ENCODE measurements around the gene BORA.
A peak's percentile ranks its signal among the peaks of the same experiment; 100 is the strongest.
"Not testable (repeated sequence)": the region's sequence is repeated elsewhere in the genome, so short reads cannot be mapped to it uniquely, and the experiment has no call there.

BORA gene

DNA sequence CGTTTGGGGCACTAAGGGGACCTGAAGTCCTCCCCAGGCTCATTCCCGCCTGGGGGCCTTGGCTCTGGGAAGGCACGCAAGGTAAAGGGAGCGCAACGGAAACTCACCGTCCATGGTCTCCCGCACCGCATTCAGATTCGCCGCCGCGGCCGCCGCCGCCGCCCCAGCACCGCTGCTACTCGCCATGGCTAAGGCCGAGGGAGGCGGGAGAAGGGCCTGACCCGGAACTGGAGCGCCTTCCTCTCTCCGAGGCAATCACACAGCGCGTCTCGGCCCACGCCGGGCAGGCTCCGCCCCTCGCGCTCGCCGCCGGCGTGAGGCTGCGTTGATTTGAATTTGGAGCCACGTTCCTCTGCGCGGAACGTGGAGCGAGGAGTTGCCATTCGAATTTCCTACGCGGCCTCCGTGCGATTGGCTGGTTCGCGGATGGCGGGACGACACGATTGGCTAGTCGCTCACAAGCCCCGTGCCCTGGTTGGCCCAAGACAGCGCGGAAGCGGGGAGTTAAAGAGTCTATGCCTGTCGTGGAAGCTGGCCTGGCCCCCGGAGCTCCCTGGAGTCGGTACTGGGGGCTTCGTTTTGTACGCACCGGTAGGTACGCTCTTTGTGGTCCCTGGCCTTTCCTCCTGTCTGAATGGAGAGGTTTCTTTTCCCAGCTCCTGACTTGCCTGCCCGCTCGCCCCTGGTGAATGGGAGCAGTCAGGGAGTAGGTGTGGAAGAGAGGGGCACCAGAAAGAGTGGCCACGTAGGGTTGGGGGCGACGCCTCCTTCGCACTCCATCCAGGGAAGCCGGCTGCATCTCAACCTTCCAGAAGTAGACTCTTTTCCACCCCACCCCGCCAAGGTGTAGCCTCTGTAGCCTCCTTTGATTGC is at the start of gene BORA, which contains the start of gene MZT1:
TSS of gene BORA (plus strand) at position 507 of the 873 bp plus-strand sequence. CDS start 1,018 bp downstream, outside the sequence.
TSS of gene MZT1 (minus strand) at position 213 of the 873 bp plus-strand sequence. CDS start at position 186, 27 bp downstream.
- DNase-seq = peak; percentile 96

DNA sequence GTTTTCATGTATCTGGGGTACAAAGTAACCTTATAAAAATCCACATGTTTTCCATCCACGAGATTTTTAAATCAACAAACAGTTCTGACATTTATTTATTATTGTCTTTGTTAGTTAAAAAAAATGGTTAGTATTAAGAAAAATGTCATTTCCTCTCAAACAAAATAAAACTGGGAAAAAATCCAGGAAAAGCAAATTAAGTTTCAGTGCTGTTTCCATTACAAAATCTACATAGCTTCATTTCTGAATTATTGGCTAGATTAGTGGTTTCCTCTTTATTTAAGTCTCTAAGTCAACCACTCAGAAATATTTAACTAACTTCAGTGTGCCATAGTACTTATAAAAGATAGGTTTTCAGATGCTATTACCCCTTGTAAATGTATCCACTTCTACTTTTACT is 49.4 kb upstream of the BORA start:
- no peak for DNase-seq

DNA sequence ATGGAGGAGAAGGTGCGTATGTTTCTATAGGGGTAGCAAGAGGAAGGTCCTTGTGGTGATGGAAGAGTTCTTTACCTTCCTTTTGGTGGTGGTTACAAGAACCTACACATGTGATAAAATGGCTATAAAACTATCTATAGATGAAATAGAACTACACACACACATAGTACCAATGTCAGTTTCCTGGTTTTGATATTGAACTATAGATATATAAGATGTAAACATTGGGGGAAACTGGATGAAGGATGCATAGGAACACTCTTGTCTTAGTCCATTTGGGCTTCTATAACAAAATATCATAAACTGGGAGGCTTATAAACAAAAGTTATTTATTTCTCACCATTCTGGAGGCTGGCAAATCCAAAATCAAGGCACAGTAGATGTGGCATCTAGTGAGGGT is 47.4 kb upstream of the BORA start:
- DNase-seq = no peak

DNA sequence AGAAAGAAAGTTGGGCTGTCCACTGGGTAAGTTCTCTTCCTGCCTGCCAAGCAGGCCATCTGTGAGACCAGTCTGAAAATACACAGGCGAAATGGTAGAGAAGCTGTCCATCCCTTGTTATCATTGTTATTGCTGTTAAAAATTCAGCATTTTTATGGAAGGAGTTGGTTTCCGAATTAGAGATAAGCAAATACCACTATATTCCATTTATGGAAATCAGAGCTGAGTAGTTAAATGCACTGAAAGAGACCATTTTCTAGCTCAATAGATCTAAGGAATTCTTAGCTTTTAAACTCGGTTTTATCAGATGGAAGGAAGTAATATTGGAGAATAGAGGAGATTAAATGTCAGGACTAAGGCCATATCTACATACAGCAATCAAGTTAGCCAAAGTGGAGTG is 41.0 kb upstream of the BORA start:
- DNase-seq = no peak

DNA sequence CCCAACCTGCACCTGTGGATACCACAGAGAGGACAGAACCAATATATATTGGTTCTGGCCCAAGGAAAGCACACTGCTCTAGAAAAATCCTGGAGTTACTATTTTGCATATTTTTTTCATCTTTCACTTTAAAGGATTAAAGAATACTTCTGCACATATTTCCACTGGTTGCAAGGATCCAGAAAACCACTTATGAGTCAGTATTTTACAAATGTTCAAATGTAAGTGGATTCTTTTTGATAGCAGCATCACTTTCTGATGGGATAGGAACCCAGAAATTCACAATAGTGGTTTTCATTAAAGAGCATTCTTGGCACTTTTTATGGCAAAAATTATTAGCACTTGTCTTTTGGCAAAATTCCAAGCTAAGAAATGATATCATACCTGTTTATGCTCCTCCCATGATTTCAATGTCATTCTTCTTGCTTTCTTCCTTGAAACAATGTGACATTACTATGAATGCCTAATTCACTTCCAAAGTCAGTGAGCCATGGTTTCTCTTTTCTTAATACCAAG is 38.5 kb upstream of the BORA start:
- no peak for DNase-seq

DNA sequence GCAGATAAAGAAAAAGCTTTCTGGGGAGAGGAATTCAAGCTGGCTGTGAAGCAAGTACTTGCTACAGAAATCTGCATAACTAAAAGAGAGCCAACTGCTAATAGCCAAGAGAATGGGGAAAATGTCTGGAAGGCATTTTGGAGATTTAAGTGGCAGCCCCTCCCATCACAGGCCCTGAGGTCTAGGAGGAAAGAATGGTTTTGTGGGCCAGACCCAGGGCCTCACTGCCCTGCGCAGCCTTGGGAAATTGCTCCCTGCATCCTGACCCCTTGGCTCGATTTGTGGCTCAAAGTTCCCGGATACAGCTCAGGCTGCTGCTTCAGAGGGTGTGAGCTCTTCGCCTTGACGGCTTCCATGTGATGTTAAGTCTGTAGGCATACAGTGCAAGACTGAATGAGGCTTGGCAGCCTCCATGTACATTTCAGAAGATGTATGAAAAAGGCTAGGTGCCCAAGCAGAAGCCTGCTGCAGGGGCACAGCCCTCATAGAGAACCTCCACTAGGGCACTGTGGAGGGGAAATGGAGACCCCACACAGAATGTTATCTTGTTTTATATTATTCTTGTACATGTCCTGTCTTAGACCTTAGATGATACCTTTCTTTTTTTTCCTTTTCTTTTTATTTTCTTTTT is 34.7 kb upstream of the BORA start:
- DNase-seq = no peak

DNA sequence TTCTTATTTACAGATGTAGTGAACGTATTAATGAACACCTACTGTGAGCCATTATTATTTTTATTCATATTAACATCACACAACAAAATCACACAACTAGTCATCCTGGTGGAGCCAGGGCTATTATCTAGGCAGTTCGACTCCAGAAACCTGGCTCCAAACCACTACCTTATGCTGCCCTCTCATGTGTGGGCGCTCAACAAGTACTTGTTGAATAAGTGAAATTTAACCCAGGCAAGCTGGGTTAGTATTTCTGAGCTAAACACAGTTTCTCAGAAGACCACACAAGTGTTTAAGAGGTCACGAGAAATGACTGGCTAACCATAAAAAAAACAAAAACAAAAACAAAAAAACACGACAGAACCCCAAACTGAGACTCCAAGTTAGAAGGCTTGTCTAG is 33.9 kb upstream of the BORA start:
- no peak for DNase-seq

DNA sequence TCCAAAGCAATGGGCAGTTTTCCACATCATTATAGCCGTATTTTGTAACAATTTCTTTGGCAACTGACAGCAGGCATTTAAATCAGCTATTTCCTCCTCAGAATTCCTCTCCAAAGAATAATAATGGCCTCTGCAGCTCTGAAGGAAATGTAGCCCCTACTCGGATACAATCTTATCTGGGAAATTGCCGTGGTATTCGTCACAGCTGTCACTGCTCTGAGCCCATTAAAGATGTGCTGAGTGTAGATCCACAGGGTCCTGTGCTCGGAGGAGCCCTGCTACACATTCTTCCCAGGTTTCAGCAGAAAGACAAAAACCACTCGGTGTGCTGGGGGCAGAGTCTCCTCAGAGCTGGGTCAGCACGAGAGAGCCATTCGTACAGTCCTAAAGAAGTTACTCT is 33.4 kb upstream of the BORA start:
- no peak for DNase-seq

DNA sequence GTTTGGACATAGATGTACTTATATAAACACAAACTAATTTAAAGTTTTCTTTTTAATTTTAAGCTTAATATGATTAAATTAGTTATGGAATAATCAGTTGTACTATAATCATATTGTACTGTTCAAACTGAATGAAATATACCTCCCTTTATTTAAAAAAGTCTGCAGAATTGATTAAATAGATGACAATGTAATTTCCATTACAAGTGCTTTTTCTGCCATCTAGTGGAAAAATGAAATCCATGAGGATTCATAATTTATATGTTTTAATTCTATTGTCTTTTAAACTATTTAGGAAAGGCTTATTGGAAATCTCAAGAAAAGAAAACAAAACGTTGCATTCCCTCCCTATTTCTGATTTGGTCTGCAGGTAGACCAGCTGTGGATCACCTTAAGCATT is 31.1 kb upstream of the BORA start:
- DNase-seq = no peak

DNA sequence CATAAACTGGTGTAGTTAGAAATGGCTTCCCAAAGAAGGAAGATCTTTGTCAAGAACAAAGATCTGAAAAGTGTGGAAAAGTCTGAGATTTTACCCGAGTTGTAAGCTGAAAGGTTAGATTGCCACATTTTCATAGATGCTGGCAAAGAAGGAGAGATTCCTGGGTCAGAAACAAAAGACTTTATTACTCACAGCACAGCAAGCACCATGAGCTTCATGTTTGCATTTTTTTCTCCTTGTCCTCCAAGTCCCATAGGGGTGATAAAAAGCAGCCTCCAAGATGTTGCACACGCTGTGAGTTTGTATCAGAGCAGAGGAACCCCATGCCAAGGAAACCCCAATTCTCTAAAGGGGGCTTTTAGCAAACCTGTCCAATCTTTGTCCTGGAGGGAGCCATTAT is 29.6 kb upstream of the BORA start:
- no peak for DNase-seq

DNA sequence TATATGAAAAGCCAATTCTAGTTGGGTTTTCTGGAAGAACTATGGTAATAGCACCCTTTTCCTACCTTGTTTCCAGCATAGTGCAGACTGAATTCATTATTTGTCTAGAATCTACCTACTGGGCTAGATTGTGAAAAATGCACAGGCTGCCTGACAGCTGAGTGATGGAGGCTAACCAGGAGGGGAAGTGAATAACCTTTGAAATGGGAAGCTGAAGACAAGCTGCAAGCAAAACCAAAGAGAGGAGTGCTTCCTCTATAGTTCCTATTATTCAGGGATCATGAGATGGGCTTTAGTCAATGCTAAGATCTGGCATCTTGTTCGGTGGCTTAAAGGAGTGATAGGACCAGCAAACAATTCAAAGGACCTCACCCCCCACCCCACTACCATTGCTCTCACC is 27.2 kb upstream of the BORA start:
- no peak for DNase-seq

DNA sequence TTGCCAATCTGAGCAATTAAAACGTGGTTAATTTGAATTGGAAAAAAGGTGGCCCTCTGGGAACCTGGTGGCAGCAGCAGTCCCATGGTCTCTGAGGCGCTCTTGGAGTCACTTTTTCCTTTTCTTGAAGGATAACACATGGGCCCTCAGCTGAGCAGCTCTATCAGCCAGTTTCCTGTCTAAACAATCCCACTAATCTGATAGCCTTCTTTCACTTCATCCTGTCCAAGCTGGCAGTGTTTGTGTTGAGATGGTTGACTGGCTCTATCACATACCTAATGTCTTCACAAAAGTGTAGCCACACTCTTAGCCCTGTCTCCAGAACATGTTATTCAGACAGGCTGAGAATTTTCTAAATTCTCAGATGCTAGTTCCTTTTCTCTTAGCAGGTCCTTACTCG is 10.9 kb upstream of the BORA start:
- no peak for DNase-seq

DNA sequence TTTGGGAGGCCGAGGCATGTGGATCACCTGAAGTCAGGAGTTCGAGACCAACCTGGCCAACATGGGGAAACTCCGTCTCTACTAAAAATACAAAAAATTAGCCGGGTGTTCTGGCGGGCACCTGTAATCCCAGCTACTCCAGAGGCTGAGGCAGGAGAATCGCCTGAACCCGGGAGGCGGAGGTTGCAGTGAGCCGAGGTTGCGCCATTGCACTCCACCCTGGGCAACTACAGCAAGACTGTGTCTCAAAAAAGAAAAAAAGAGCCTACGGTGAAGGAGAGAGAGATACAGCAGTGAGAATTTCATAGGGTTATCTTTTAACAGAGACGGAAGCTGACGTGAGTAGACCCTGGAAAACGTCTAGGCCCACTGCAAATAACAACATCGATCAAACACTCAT is 1.5 kb upstream of the BORA start:
- DNase-seq = not testable (repeated sequence)

DNA sequence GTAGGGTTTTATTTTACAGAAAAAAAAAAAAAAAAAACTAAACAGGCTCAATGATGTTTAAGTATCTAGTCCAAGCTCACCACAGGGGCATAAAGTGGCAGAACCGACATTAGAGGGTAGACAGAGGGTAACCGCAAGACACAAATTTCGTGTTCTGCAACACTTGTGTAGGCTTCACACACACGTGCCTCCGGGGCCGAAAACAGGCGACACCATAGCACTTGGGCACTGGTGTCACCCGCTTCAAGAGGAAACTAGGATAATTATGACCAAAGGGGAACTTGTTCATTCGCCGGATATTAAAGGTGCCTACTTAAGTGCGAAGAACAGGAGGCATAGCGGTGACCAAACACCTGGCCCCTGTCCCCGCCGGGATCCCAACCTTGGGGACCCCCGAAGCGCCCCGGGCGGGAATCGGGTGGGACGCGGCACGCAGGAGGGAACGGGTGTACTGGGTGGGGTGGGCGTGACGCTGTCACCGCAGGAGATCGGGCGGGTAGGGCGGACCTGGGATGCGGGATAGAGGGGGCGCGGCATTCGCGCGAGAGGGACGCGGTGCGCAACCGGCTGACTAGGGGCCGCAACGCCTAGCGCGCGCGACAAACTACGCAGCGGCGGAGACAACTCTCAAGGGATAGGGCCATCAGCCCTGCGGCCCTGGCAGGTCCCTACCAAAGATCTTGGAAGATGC is 852 bp upstream of the BORA start:
- peak; percentile 39 for DNase-seq

DNA sequence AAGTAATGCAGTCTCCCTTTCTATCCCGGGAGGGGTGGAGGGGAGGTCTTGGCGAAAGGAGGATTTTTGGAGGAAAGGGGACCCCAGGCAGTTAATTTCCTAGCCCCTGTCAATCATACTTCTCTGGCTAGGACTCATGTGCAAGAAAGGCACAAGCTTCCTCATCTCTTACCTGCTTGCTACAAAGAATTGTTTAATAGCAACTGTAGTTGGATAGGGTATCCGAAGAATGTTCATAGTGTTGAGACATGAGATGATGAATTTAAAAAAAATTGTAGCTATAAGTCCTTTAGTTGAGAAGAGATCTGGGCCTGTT is 525 bp downstream of the BORA start:
- DNase-seq = no peak

DNA sequence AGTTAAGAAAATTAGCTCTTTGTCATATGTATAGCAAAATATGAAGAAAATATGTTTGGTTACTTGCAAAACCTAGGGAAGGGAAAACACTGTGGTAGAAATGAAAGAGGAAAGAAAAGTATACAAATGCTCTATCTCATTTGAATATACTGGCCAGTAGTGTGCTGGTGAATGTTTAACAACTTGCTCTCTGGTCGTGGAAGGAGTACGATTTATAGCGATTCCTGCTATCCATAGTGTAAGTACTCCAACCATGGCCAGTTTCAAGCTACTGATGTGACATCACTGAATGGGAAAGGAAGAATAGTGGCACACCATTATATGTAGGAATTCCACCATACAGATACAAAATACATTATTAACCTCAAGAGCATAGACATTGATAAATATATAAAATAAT is 9.3 kb downstream of the BORA start:
- DNase-seq = no peak

DNA sequence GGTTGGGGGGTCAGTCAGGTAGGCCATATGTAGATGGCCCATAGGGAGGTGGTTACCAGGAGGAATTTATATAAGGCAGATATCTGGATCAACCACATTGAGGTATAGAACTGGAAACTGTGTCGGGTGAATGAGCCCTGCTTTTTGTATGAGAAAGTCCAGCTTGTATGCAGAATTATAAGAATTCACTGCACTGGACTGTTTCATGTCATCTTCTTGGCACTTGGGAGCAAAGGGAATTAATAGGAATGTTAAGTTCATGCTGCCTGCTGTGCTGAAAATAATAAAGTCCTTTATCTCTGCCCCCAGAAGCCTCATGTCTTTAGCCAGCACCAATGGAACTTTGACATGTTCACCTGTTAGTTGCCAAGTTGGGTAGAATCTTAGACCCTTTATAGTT is 12.3 kb downstream of the BORA start:
- no peak for DNase-seq

DNA sequence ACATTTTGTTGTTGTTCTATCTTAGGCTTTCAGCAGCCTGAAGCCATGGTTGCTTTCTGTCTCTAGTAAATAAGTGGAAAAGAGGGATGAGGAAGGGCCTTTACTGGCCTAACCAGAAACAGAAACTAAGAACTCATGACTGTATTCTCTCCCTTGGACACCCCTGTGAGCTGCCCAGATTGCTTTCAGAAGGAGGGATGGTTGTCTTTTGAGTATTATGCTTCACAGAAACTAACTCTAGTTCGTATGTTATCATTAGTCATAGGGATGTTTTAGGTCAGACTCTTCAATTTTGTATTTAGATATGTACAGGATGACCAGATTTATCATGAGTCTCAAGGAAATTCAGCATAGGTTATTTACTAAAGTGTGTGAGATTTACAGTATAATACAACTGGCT is 17.5 kb downstream of the BORA start:
- no peak for DNase-seq

DNA sequence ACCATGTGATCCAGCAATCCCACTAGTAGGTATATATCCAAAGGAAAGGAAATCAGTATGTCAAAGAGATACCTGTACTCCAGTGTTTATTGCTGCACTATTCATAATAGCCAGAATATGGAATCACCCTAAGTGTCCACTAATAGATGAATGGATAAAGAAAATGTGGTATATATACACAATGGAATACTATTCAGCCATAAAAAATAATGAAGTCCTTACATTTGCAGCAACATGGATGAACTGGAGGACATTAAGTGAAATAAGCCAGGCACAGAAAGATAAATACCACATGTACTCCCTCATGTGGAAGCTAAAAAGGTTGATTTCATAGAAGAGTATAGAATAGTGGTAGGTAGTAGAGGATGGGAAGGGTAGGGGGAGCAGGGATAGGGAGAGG is 23.5 kb downstream of the BORA start:
- no peak for DNase-seq

DNA sequence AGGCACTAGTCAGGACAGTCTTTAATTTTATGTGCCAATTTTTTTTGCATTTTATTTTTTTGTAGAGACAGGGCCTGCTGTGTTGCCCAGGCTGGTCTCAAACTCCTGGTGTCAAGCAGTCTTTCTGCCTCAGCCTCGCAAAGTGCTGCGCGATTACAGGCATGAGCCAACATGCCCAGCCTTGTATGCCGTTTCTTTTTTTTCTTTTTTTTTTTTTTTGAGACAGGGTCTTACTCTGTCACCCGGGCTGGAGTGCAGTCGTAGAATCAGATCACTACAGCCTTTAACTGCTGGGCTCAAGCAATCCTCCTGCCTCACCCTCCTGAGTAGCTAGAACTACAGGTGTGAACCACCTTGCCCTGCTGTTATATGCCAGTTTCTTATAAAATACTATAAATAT is 26.4 kb downstream of the BORA start:
- no peak for DNase-seq

DNA sequence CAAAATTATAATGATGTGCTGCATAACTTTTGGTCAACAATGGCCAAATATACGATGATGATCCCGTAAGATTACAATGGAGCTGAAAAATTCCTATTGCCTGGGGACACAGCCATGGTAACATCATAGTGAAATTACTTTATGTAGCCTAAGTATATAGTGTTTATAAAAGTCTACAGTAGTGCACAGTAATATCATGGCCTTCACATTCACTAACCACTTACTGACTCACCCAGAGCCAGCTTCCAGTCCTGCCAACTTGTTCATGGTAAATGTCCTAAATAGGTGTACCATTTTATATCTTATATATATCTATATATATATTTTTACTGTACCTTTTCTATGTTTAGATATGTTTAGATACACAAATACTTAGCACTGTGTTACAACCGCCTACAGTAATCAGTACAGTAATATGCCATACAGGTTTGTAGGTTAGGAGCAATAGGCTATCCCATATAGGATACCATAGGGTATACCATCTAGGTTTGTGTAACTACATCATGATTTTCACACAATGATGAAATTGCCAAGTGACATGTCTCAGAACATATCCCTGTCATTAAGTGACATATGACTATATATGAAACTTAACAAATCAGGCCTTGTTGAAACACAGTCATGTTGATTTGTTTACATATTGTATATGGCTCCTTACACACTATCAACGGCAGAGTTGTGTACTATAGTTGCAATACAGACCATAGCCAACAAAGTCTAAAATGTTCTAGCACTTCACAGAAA is 30.2 kb downstream of the BORA start:
- no peak for DNase-seq

DNA sequence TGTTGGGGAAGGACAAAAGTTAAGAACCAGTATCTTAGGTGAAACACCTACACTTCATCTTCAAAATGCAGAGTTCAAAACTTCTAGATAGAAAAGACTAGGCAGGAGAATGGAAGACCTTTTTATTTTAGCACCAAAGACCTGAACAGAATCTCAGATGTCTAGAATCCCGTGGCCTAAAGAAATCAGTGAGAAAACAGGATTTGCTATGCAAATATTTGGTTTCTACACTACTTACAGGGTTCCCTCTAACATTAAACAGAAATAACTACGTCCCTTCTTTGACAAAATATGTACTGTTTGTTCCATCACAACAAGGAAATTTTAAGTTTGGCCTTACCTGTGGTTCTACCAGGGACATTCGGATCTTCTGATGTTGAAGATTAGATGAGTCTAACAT is 32.5 kb downstream of the BORA start:
- no peak for DNase-seq

DNA sequence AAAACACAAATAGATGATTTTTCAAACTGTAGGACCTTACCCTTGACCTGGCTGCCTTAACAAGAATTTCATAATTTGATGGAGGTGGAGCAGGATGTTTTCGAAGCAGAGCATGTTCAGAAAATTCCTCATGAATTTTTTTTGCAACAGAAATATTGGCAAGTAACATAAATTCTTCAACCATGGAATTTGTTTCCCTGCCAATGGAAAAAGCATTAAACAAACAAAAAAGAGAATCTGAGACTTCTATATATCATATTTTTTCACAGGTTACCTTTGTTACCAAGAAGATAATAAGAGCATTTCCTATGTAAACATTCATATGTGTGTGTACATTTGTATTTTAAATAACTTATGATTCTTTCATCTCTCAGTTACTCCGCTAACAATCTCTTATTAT is 35.7 kb downstream of the BORA start:
- no peak for DNase-seq
